Mucosa of descending colon (tissue), 3 donors: ENCODE data around the gene NOC2L. TPM values are rescaled to one million over a fixed set of nuclear protein-coding genes. Genes with fewer than 3 reads are reported as not detected.

Experiments used
- ATAC-seq: fragments of 200-7000 bp; cut with Tn5 transposase; one replicate; pipeline ENCODE4 v1.9.1; 2020; ENCODE audit warnings: mild to moderate bottlenecking, moderate library complexity
- DNase-seq, 3 donors: peaks; one replicate each; pipeline ENCODE4 v3.0.0-alpha.2; 2020
- H3K36me3 ChIP-seq: fragments of 200-600 bp; one replicate; pipeline ENCODE4 v1.8.0; 2021; ENCODE audit warnings: low read depth, mild to moderate bottlenecking
- H3K4me1 ChIP-seq: fragments of 200-600 bp; one replicate; pipeline ENCODE4 v1.8.0; 2021; ENCODE audit warnings: low read depth, mild to moderate bottlenecking
- H3K4me3 ChIP-seq: fragments of 200-600 bp; one replicate; pipeline ENCODE4 v1.8.0; 2021; ENCODE audit warnings: mild to moderate bottlenecking
- H3K9me3 ChIP-seq: fragments of 200-600 bp; one replicate; pipeline ENCODE4 v1.8.0; 2021; ENCODE audit warnings: mild to moderate bottlenecking
- CTCF ChIP-seq: fragments of 200-600 bp; IDR thresholded peaks from one replicate; pipeline ENCODE4 v1.8.0; 2022; ENCODE audit warnings: antibody characterized with exemption, mild to moderate bottlenecking
- intact Hi-C, 2 donors: fragments of 100-400 bp; cut with DNase I in 1 of 2; cut with micrococcal nuclease in 1 of 2; formaldehyde crosslinking; loops; one replicate each; pipeline versions ENCODE4 v1.11.0 to v1.11.1; 2022; cut with DNase I, micrococcal nuclease
- total RNA-seq, 3 donors: library from RNA; stranded (reverse); fragmentation: NEBNext Ultra II Directional in 2 of 3; extraction: Animal tissue kit (Norgen Biotek cat#: 25700) in 2 of 3; gene quantifications; one replicate each; pipeline versions ENCODE4 v1.2.1 to v1.2.4, GENCODE V29; 2021 to 2023
- donor health status: DM: no; HTN: no; CAD: no; lungs with moderate emphysema.
- donor health status: DM: no; HTN: no; CAD: no.
- donor health status: DM: no; HTN: yes; CAD: no.

Gene NOC2L
- total RNA-seq, 3 donors from 2014 or later: 47.3 to 56.2 (median 54.6) TPM

- H3K4me1 ChIP-seq: peaks cover 27% of the 10 kb centered on the region
- ATAC-seq: peak; percentile 22
- peak; percentile 30 to 66 (median 65) for DNase-seq
- H3K36me3 ChIP-seq: no peaks in the 10 kb centered on the region
- no peaks in the 10 kb centered on the region for H3K9me3 ChIP-seq
- intact Hi-C loops: no loop called here
- peak overlapping the region; percentile 22 for H3K4me3 ChIP-seq
- TF ChIP-seq CTCF: no peak
These were observed 40.1 kb upstream of the NOC2L start for GRCh38 chr1:998995-999724.

GRCh38 chr1:998745-998994, 39.6 kb upstream of the NOC2L start:
- intact Hi-C loops: no loop called here
- ATAC-seq (no peak), DNase-seq (no peak)
- no peak overlapping the region for H3K4me3 ChIP-seq
- TF ChIP-seq CTCF: no peak
- H3K9me3 ChIP-seq: no peaks in the 10 kb centered on the region
- H3K4me1 ChIP-seq: peaks cover 27% of the 10 kb centered on the region
- H3K36me3 ChIP-seq: no peaks in the 10 kb centered on the region

DNA sequence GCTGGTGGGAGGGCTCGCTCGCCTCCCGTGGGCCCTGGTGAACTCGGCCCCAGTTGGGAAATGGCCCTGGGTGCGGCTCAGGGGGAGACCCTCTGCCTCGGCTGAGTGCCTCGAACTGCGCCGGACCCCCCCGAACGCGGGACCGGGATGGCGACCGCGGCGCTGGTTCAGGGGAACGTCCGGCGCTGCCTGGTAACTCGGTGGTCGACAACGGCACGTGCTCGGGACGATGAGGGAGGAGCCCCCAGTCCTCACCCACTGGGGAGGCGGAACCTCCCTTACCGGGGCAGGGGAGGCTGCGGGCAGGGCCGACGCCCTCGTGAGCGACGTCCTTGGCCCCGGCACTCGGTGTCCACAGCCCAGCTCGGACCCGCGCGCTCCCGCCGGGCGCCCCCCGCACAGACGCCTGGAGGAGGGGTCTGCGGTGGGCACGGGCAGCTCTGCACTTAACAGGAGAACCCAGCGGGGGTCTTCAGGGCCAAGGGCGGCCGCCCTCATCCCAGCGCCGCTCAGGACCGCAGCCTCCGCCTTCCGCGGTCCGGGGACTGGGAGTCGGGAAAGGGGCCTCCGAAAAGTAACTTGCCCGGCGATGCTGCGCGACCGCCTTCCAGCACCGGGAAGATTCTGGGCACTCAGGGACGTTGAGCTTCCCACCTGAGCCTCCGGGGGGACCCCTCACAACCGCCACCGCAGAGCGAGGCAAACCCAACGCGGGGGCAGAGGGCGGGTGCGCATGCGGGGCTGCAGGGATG, 39.1 kb upstream of the NOC2L start:
- H3K4me3 ChIP-seq: no peak overlapping the region
- no peaks in the 10 kb centered on the region for H3K9me3 ChIP-seq
- H3K4me1 ChIP-seq: peaks cover 27% of the 10 kb centered on the region
- DNase-seq (peak in 2 of 3 donors; percentile 39 to 56), ATAC-seq (no peak)
- no peak for TF ChIP-seq CTCF
- intact Hi-C loops: no loop called here
- H3K36me3 ChIP-seq: no peaks in the 10 kb centered on the region

- Histone ChIP-seq H3K36me3 (no peaks in the 10 kb centered on the region), H3K4me3 (no peak overlapping the region), H3K4me1 (peaks cover 27% of the 10 kb centered on the region), H3K9me3 (no peaks in the 10 kb centered on the region)
- intact Hi-C loops: no loop called here
- ATAC-seq (no peak), DNase-seq (peak in 1 of 3 donors; percentile 33)
- TF ChIP-seq CTCF: no peak
These were observed 38.6 kb upstream of the NOC2L start for GRCh38 chr1:997713-997992.

- DNase-seq: peak in 2 of 3 donors; percentile 25 to 48
- no peak overlapping the region for H3K4me3 ChIP-seq
- no peaks in the 10 kb centered on the region for H3K36me3 ChIP-seq
- ATAC-seq: no peak
- peaks cover 2% of the 10 kb centered on the region for H3K9me3 ChIP-seq
- no peak for TF ChIP-seq CTCF
- peaks cover 27% of the 10 kb centered on the region for H3K4me1 ChIP-seq
- intact Hi-C loops: no loop called here
These were observed 38.0 kb upstream of the NOC2L start for GRCh38 chr1:996851-997712.
